ENCODE measurements around the gene APOL1.
"Not testable (repeated sequence)": the region's sequence is repeated elsewhere in the genome, so short reads cannot be mapped to it uniquely, and the experiment has no call there.

The APOL1 gene

GRCh38 chr22:36274531-36274930 is 21.6 kb downstream of the APOL1 start:
- no peak for DNase-seq

GRCh38 chr22:36277482-36278291 is 24.8 kb downstream of the APOL1 start:
- peak; percentile 78 for DNase-seq

GRCh38 chr22:36279219-36279666 is 26.3 kb downstream of the APOL1 start:
- no peak for DNase-seq

GRCh38 chr22:36280379-36280778 is 27.4 kb downstream of the APOL1 start:
- DNase-seq: no peak

- no peak for DNase-seq
Observed at GRCh38 chr22:36281781-36282327, 28.9 kb downstream of the APOL1 start.

GRCh38 chr22:36282328-36282831 is 29.4 kb downstream of the APOL1 start:
- no peak for DNase-seq

GRCh38 chr22:36284171-36284571 is 31.2 kb downstream of the APOL1 start:
- no peak for DNase-seq

- DNase-seq: no peak
Observed at GRCh38 chr22:36285017-36285416, 32.1 kb downstream of the APOL1 start.

- DNase-seq: no peak
Observed at GRCh38 chr22:36285545-36285944, 32.6 kb downstream of the APOL1 start.

- peak; percentile 86 for DNase-seq
Observed at GRCh38 chr22:36286096-36286957, 33.4 kb downstream of the APOL1 start.

- no peak for DNase-seq
Observed at GRCh38 chr22:36287881-36288515, 35.1 kb downstream of the APOL1 start.

- no peak for DNase-seq
Observed at GRCh38 chr22:36288571-36289405, 35.9 kb downstream of the APOL1 start.

- no peak for DNase-seq
Observed at GRCh38 chr22:36289406-36289870, 36.5 kb downstream of the APOL1 start.

- DNase-seq: not testable (repeated sequence)
Observed at GRCh38 chr22:36289948-36290371, 37.0 kb downstream of the APOL1 start.

GRCh38 chr22:36290391-36291075 is 37.6 kb downstream of the APOL1 start:
- not testable (repeated sequence) for DNase-seq

GRCh38 chr22:36291831-36292740 is 39.2 kb downstream of the APOL1 start:
- no peak for DNase-seq

GRCh38 chr22:36292823-36293530 is 40.0 kb downstream of the APOL1 start:
- DNase-seq: no peak

- DNase-seq: no peak
Observed at GRCh38 chr22:36293606-36294292, 40.8 kb downstream of the APOL1 start.

GRCh38 chr22:36294293-36294620 is 41.3 kb downstream of the APOL1 start:
- DNase-seq: no peak
